Skeletal muscle satellite cell (primary cell): ENCODE results near the gene COL4A3.

Source experiments
- H3K27me3 ChIP-seq: 2 replicates; pipeline ENCODE4 v1.7.0; 2013; ENCODE audit warnings: low read length; ENCODE audit not compliant: control insufficient read depth, insufficient read depth
- H3K36me3 ChIP-seq: 2 replicates; pipeline ENCODE4 v1.7.0; 2013; ENCODE audit warnings: mild to moderate bottlenecking, control low read depth, low read length; ENCODE audit not compliant: insufficient read depth
- H3K4me1 ChIP-seq: 2 replicates; pipeline ENCODE4 v1.7.0; 2013; ENCODE audit warnings: low read length; ENCODE audit not compliant: control insufficient read depth, insufficient read depth
- H3K4me2 ChIP-seq: 2 replicates; pipeline ENCODE4 v1.7.0; 2013; ENCODE audit warnings: mild to moderate bottlenecking, low read length
- H3K4me3 ChIP-seq: 2 replicates; pipeline ENCODE4 v1.7.0; 2013; ENCODE audit warnings: low read length
- H3K9ac ChIP-seq: 2 replicates; pipeline ENCODE4 v1.7.0; 2013; ENCODE audit warnings: mild to moderate bottlenecking, low read depth, low read length, moderate library complexity
- H3K9me3 ChIP-seq: replicated peaks from 2 replicates; pipeline ENCODE4 v1.7.0; 2013; ENCODE audit warnings: mild to moderate bottlenecking, control low read depth, low read length

Gene COL4A3

DNA sequence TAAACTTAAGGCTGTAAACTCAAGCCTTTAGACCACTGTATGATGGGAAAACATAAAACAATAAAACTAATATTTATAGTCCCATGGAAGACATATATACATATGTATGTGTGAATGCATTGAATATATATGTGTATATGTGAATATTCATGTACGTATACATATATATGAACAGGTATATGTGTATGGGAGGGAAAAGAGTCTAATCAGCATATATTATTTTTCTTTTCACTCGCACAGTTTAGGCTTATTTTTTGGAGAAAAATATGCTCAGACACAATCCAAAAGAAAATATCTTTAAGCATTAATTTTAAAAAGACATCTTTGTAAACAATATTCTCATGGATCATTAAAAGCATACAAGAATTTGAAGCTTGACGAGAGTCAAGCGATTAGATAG lies 23.1 kb upstream of the COL4A3 start:
- no peaks in the 10 kb centered on the region for H3K4me1 ChIP-seq
- H3K9me3 ChIP-seq = no peaks in the 10 kb centered on the region
- H3K9ac ChIP-seq = no peak overlapping the region
- H3K36me3 ChIP-seq = no peaks in the 10 kb centered on the region
- no peaks in the 10 kb centered on the region for H3K27me3 ChIP-seq
- no peak overlapping the region for H3K4me3 ChIP-seq
- H3K4me2 ChIP-seq = no peak overlapping the region

DNA sequence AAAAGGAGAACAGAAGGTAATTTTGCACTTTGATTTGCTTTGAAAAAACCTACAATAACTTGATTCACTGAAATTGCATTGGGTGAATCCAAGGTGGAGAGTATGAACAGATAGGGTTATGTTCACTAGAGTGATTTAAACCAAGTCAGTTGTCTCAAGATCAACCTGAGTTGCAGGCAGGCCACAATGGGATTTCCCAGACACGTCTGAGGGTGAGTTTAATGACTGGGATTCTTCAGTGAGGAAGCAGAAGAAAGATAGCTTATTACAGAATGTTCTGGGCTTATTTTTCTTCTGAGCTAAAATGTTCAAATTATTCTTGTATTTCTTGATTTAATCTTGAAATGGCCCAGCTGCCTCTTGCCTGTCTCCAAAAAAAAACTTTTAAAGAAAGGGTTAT lies 20.5 kb upstream of the COL4A3 start:
- H3K4me3 ChIP-seq = no peak overlapping the region
- no peak overlapping the region for H3K4me2 ChIP-seq
- no peaks in the 10 kb centered on the region for H3K27me3 ChIP-seq
- H3K9me3 ChIP-seq = no peaks in the 10 kb centered on the region
- H3K36me3 ChIP-seq = no peaks in the 10 kb centered on the region
- no peak overlapping the region for H3K9ac ChIP-seq
- H3K4me1 ChIP-seq = peaks cover 11% of the 10 kb centered on the region

- no peak overlapping the region for H3K4me3 ChIP-seq
These were observed 18.0 kb upstream of the COL4A3 start for GRCh38 chr2:227146456-227146855.

DNA sequence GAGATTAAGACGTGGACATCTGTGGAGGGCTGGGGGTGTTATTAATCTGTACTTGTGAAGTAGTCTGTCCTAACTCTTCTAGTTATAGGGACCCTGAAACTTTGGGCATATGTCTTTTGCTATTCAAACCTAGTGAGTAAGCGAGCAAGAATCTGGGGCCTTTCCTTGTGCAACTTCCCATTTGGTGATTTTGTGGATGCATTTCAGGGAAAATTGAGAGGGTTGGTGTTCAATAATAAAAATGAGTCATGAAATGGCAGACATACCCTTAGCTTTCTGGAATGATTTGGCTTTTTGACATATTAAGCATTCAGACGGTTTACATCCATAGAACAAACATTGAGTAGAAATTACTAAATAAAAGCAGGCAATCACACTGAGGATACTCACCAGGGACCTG lies 17.4 kb upstream of the COL4A3 start:
- Histone ChIP-seq H3K4me3 (no peak overlapping the region), H3K9ac (no peak overlapping the region), H3K4me2 (peak overlapping the region; percentile 7), H3K36me3 (no peaks in the 10 kb centered on the region), H3K4me1 (peaks cover 11% of the 10 kb centered on the region), H3K27me3 (no peaks in the 10 kb centered on the region), H3K9me3 (no peaks in the 10 kb centered on the region)

More at GRCh38 chr2:227146456-227146855, 18.0 kb upstream of the COL4A3 start:
- H3K9me3 ChIP-seq = no peaks in the 10 kb centered on the region
- H3K27me3 ChIP-seq = no peaks in the 10 kb centered on the region
- H3K4me1 ChIP-seq = peaks cover 11% of the 10 kb centered on the region
- no peaks in the 10 kb centered on the region for H3K36me3 ChIP-seq
- no peak overlapping the region for H3K9ac ChIP-seq
- no peak overlapping the region for H3K4me2 ChIP-seq

DNA sequence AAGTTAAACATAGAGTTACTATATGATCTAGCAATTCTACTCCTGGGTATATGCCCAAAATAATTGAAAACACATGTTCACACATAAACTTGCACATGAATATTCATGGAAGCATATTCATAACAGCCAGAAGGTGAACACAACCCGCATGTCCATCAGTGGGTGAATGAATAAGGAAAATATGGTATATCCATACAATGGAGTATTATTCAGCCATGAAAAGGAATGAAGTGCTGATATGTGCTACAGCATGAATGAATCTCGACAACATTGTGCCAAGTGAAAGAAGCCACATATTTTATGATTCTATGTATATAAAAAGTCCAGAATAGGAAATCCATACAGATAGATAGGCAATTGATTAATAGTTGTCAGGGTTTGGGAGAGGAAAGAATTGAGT lies 16.3 kb upstream of the COL4A3 start:
- Histone ChIP-seq H3K27me3 (no peaks in the 10 kb centered on the region), H3K4me2 (no peak overlapping the region), H3K4me3 (no peak overlapping the region), H3K36me3 (no peaks in the 10 kb centered on the region), H3K9me3 (no peaks in the 10 kb centered on the region), H3K9ac (no peak overlapping the region), H3K4me1 (peaks cover 12% of the 10 kb centered on the region)

DNA sequence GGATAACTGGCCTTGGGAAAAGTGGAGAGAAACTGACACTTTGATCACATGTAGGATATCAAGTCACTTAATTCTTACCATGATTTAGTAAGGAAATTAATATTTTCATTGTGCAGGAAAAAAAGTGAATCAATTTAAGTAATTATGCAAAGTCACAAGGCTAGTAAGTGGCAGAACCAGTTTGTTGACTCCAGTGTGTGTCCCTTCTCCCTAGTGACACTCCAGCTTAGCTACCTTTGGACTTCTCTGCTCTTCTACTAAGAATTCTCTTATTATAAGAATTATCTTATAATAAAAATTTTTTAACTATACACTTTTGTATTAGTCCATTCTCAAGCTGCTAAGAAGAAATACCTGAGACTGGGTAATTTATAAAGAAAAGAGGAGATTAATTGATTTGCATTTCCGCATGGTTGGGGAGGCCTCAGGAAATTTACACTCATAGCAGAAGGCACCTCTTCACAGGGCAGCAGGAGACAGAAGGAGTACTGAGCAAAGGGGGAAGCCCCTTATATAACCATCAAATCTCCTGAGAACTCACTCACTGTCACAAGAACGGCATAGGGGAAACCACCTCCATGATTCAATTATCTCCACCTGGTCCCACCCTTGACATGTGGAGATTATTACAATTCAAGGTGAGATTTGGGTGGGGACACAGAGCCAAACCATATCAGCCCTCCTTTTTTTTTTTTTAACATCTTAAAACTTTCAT lies 14.0 kb upstream of the COL4A3 start:
- H3K4me3 ChIP-seq = no peak overlapping the region
- H3K9me3 ChIP-seq = no peaks in the 10 kb centered on the region
- peaks cover 34% of the 10 kb centered on the region for H3K4me1 ChIP-seq
- no peaks in the 10 kb centered on the region for H3K27me3 ChIP-seq
- H3K36me3 ChIP-seq = no peaks in the 10 kb centered on the region
- no peak overlapping the region for H3K4me2 ChIP-seq
- H3K9ac ChIP-seq = no peak overlapping the region

DNA sequence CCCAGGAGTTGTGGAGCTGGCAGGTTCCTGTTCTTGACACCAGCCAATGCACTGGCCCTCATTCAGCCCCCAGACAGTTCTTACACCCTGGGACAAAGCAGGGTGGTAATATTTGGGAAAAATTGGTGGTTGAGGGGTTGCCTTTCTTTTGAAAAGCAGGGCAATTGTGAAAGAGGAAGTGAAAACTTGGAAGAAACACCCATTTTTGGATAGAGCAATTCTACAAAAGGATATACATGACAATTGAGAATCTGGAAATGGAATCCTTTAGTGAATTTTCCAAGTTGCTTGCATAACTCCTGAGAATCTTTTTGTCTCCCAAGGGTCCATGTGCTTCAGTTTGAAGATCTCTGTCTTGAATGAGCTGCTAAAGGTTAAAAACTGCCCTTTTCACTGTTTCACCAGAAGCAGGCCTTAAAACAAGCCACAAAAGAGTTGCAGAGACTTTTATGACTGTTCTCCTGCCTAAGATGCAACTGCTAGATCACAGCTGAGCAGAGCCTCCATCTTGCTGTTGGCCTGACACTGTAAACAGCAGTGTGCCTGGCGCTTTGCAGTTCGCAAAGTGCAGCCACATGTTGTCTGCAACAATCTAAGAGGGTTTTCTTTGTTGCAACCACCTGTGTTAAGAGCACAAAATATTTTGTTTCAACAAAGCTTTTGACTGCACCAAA lies 12.2 kb upstream of the COL4A3 start:
- H3K9ac ChIP-seq = no peak overlapping the region
- H3K4me1 ChIP-seq = peaks cover 31% of the 10 kb centered on the region
- H3K4me2 ChIP-seq = no peak overlapping the region
- H3K4me3 ChIP-seq = no peak overlapping the region
- H3K9me3 ChIP-seq = no peaks in the 10 kb centered on the region
- no peaks in the 10 kb centered on the region for H3K36me3 ChIP-seq
- no peaks in the 10 kb centered on the region for H3K27me3 ChIP-seq

DNA sequence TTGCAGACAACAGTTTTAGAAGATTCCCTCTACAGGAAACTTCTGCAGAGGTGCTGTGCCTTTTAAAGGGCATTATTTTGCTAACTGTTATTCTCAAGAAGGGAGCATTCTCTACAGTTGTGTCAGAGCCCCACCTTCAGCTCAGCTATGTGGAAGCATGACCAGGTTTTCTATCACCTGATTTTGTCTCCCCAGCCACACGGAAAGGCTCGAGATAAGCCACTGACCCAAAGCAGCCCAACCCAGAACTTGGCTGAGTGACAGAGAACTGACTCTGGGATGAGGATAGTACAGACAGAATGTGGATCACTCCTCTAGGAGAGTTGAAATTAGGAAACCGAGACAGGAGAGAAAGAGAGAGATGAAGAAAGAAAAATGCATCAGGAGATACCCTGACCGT lies 11.1 kb upstream of the COL4A3 start:
- Histone ChIP-seq H3K4me2 (no peak overlapping the region), H3K4me3 (no peak overlapping the region), H3K4me1 (peaks cover 28% of the 10 kb centered on the region), H3K36me3 (no peaks in the 10 kb centered on the region), H3K9ac (no peak overlapping the region), H3K27me3 (no peaks in the 10 kb centered on the region), H3K9me3 (no peaks in the 10 kb centered on the region)

DNA sequence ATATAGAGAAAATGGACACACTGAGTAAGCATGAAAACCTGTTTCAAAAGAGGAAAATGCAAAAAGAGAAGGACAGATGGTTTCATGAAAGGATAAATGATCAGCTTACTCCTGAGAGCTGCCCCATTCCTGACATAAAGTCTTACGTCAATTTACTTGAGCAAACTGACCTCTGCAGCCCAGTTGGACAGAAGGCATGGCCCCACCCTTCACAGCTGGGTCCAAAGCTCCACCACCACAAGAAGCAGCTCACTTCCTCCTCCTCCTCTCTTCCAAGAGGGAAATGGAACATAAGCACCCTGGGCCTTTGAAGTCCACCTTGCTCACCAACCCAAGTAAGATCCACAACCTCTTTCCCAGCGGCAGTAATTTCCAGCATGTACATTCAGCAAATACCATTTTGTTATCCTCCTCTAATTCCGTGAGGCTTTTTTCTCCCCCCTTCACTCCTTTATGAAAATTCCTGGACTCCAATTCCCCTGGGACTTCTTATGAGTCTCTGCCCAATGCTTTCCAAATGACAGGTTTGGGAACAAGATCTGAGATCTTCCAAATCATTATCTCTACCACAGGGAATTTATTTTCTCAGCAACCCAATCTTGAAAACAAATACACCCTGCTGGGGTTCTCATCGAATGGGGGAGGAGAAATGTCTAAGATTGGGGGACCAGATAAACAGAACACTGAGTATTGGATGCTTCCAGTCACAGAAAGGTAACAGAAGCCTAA lies 10.5 kb upstream of the COL4A3 start:
- Histone ChIP-seq H3K36me3 (no peaks in the 10 kb centered on the region), H3K9me3 (no peaks in the 10 kb centered on the region), H3K9ac (no peak overlapping the region), H3K4me2 (no peak overlapping the region), H3K4me1 (peaks cover 28% of the 10 kb centered on the region), H3K27me3 (no peaks in the 10 kb centered on the region), H3K4me3 (no peak overlapping the region)

GRCh38 chr2:227154986-227155774 lies 9.2 kb upstream of the COL4A3 start:
- H3K4me3 ChIP-seq = no peak overlapping the region
- peak overlapping the region; percentile 11 for H3K4me2 ChIP-seq
- H3K27me3 ChIP-seq = no peaks in the 10 kb centered on the region
- no peak overlapping the region for H3K9ac ChIP-seq
- no peaks in the 10 kb centered on the region for H3K9me3 ChIP-seq
- peaks cover 28% of the 10 kb centered on the region for H3K4me1 ChIP-seq
- H3K36me3 ChIP-seq = no peaks in the 10 kb centered on the region

GRCh38 chr2:227160164-227160563 lies 4.3 kb upstream of the COL4A3 start:
- no peak overlapping the region for H3K9ac ChIP-seq
- no peak overlapping the region for H3K4me2 ChIP-seq
- peaks cover 4% of the 10 kb centered on the region for H3K27me3 ChIP-seq
- no peak overlapping the region for H3K4me3 ChIP-seq
- no peaks in the 10 kb centered on the region for H3K36me3 ChIP-seq
- no peaks in the 10 kb centered on the region for H3K9me3 ChIP-seq
- H3K4me1 ChIP-seq = peaks cover 21% of the 10 kb centered on the region
